Measurements from ENCODE around the gene PHF13. TPM values are rescaled to one million over a fixed set of nuclear protein-coding genes. Genes with fewer than 3 reads are reported as not detected.

PHF13 gene
- total and polyA plus RNA-seq, 5 donors from 2014 or later, result 4.7 to 7.5 (median 5.6) TPM

DNA sequence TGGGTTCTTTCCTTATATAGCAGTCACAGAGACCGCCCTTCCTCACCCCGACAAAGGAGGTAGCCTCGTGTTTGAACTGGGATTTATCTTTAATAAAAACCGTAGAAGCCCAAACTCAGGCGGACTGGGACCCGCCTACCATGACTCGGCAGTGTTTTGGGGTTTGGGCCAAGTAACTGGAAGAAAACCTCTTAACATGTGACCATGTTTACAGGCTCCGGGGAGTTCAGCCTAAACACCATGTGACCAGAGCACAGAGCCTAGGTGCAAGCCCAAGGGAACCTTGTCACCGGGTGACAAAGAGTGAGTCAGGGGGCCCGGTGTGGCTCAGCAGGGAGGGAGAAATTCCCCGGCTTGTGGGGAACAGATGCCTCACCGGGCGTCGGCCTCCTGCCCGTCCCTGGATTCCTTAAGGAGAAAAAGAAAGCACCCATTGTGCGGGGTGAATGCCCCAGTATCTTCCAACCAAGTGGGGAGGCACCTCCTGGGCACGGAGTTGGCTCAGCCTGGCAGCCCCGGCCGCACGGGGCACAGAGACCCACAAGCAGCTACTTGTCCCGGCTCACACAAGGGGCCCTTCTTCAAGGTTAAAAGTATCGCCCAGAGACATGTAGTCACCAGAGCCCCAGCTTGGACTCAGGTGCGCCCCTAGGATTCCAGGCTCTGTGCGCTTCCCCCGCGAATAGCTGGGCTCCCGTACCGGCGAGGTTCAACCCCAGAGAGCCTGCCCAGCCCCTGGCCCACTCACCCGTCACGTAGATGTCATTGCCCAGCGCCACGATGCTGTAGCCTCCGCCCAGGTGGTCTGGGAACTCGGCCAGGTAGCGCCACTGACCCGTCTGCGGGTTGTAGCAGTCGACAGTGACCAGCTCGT is 12.2 kb upstream of the PHF13 start:
- ATAC-seq (ENCODE audit: low read depth in 2 of 2), result peak; percentile 40 to 48
- Mint-ChIP-seq H3K9me3 (no peaks in the 10 kb centered on the region), H3K4me1 (peaks cover 8 to 51% (median 16%) of the 10 kb centered on the region in 4 donors), H3K27ac (peak overlapping the region; percentile 93 to 96 (median 94)), H3K36me3 (peaks cover 3% of the 10 kb centered on the region), H3K4me3 (peak overlapping the region; percentile 98), H3K27me3 (peaks cover 3% of the 10 kb centered on the region)
- Histone ChIP-seq H3K27me3 (ENCODE audit: control insufficient read depth, insufficient read depth, low read length) (no peaks in the 10 kb centered on the region), H3K9me3 (ENCODE audit: control insufficient read depth in 2 of 2, low read length in 2 of 2) (no peaks in the 10 kb centered on the region), H3K27ac (ENCODE audit: insufficient read depth, low read length, poor library complexity, severe bottlenecking) (peak overlapping the region; percentile 90), H3K4me3 (ENCODE audit: low read depth, low read length) (peak overlapping the region; percentile 91), H3K36me3 (ENCODE audit: control insufficient read depth, insufficient read depth, low read length) (peaks cover 19% of the 10 kb centered on the region), H3K4me1 (ENCODE audit: control insufficient read depth, insufficient read depth, low read length, poor library complexity, severe bottlenecking) (peaks cover 56% of the 10 kb centered on the region)
- peak; percentile 51 to 89 (median 55) for DNase-seq

DNA sequence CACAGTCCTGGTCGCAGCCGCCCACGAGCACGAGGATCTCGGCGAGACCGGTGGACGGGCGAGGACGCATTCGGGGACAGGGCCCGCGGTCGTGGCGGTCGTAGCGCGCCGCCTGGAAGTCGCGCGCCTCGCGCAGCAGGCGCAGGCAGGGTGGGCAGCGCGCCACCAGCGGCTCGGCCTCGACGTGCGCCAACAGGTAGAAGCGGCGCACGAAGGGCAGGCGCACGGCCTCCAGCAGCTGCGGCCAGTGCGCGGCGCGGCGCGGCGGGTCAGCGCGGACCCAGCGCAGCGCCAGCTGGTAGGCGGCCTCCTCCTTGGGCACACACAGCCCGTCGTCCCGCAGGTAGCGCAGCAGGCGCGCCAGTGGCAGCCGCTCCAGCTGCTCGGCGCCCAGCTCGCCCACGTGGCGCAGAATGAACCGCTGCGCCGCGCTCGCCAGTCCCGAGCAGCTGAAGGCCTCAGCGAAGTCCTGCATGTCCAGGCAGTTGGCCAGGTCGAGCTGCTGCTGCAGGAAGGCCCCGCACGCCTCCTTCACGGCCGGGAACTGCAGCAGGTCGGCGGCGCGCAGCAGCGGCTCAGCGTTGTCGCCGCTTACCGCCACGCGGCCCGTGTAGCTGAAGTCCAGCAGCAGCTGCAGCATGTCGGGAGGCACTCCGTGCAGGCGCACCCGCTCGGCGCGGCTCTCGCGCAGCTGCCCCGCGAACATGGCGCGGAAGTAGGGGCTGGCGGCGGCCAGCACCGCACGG is 11.4 kb upstream of the PHF13 start:
- Mint-ChIP-seq H3K4me3 (peak overlapping the region; percentile 98), H3K9me3 (no peaks in the 10 kb centered on the region), H3K27ac (peak overlapping the region in 2 of 3 donors; percentile 93 to 94), H3K27me3 (no peaks in the 10 kb centered on the region), H3K4me1 (peaks cover 8 to 44% (median 16%) of the 10 kb centered on the region in 4 donors), H3K36me3 (no peaks in the 10 kb centered on the region)
- H3K9me3 ChIP-seq (ENCODE audit: control insufficient read depth in 2 of 2, low read length in 2 of 2), result no peaks in the 10 kb centered on the region
- peak; percentile 13 to 55 (median 26) for DNase-seq
- ATAC-seq (ENCODE audit: low read depth in 2 of 2), result peak; percentile 31 to 32
- peak overlapping the region; percentile 91 for H3K4me3 ChIP-seq (ENCODE audit: low read depth, low read length)
- H3K4me1 ChIP-seq (ENCODE audit: control insufficient read depth, insufficient read depth, low read length, poor library complexity, severe bottlenecking), result peaks cover 50% of the 10 kb centered on the region
- no peaks in the 10 kb centered on the region for H3K27me3 ChIP-seq (ENCODE audit: control insufficient read depth, insufficient read depth, low read length)
- peak overlapping the region; percentile 90 for H3K27ac ChIP-seq (ENCODE audit: insufficient read depth, low read length, poor library complexity, severe bottlenecking)
- H3K36me3 ChIP-seq (ENCODE audit: control insufficient read depth, insufficient read depth, low read length), result peaks cover 11% of the 10 kb centered on the region

DNA sequence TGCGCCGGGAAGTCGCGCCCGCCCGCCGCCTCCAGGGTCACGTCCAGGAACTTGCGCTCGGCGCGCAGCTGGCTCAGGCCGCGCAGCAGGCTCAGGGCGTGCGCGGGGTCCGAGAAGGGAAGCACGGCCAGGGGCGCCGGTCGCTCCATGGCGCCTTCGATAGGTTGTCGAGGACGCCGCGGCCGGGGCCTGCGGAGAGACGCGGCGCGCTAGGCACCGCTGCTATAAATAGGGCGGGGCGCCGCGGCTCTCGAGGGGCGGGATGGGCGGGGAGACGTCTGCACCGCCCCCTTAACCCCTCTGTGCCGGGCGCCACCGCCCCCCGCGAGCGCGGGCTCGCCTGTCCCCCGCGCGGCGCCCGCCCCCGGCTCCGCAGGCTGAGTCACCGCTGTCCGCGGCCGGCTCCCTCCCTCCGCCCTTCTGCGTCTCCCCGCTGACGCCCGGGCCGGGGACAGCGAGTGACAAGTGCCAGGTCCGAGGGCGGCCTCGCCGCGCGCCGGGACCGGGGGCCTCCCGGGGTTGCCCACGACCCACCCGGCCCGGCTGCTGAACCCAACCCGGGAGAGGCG is 10.8 kb upstream of the PHF13 start, which contains the start of gene KLHL21:
Gene KLHL21, minus strand, starts transcription at position 201 of the 569 bp plus-strand sequence. Its CDS starts 52 bp downstream, at position 149.
- H3K9me3 Mint-ChIP-seq, result no peaks in the 10 kb centered on the region
- ATAC-seq (ENCODE audit: low read depth in 2 of 2), result peak; percentile 64 to 66
- peak within 1 kb of the TSS; percentile 98 for H3K4me3 Mint-ChIP-seq
- Histone ChIP-seq H3K4me3 (ENCODE audit: low read depth, low read length) (peak within 1 kb of the TSS; percentile 91), H3K27ac (ENCODE audit: insufficient read depth, low read length, poor library complexity, severe bottlenecking) (peak within 1 kb of the TSS; percentile 90), H3K36me3 (ENCODE audit: control insufficient read depth, insufficient read depth, low read length) (peaks cover 4% of the 10 kb centered on the region), H3K9me3 (ENCODE audit: control insufficient read depth in 2 of 2, low read length in 2 of 2) (no peaks in the 10 kb centered on the region), H3K27me3 (ENCODE audit: control insufficient read depth, insufficient read depth, low read length) (no peaks in the 10 kb centered on the region), H3K4me1 (ENCODE audit: control insufficient read depth, insufficient read depth, low read length, poor library complexity, severe bottlenecking) (peaks cover 43% of the 10 kb centered on the region)
- no peaks in the 10 kb centered on the region for H3K27me3 Mint-ChIP-seq
- peaks cover 8 to 38% (median 16%) of the 10 kb centered on the region in 4 donors for H3K4me1 Mint-ChIP-seq
- DNase-seq, result peak; percentile 77 to 90 (median 79)
- peak within 1 kb of the TSS; percentile 95 to 96 (median 96) for H3K27ac Mint-ChIP-seq
- no peaks in the 10 kb centered on the region for H3K36me3 Mint-ChIP-seq

DNA sequence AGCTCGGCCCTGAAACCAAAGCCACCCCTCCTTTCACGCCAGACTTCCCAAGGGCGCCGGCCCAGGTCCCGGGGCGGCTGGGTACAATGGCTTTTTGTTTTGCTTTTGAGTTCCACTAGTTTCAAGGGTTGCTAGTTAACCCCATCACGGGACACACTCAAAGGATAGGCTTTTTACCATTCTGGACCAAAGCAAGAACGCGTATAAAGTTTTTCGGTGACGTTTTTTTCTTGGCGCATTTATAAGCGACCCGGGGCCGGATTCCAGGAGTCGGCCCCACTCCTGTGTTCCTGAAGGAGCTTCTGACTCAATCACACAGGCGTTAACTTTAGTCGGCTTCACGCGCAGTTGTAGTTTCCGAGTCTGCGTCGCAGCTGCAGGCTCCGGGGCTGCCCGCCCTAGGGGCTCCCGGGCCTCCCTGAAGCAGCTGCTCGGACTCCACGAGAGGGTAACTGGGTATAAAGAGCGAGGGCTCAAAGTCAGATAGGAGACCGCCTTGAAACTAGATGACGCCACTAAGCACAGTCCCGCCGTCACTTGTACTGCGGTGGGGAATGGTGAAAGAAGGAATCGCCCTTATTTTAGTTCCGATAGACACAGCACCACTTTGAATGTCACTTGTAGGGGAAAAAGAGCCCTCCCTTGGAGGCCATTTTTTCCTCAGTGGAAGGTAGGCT is 10.2 kb upstream of the PHF13 start:
- ATAC-seq (ENCODE audit: low read depth in 2 of 2), result peak; percentile 33 to 37
- H3K4me3 Mint-ChIP-seq, result peak overlapping the region; percentile 90 to 98 (median 94)
- no peaks in the 10 kb centered on the region for H3K27me3 ChIP-seq (ENCODE audit: control insufficient read depth, insufficient read depth, low read length)
- no peaks in the 10 kb centered on the region for H3K27me3 Mint-ChIP-seq
- peaks cover 8 to 34% (median 16%) of the 10 kb centered on the region in 4 donors for H3K4me1 Mint-ChIP-seq
- no peaks in the 10 kb centered on the region for H3K36me3 Mint-ChIP-seq
- no peaks in the 10 kb centered on the region for H3K9me3 Mint-ChIP-seq
- H3K4me3 ChIP-seq (ENCODE audit: low read depth, low read length), result peak overlapping the region; percentile 83
- H3K4me1 ChIP-seq (ENCODE audit: control insufficient read depth, insufficient read depth, low read length, poor library complexity, severe bottlenecking), result peaks cover 37% of the 10 kb centered on the region
- DNase-seq, result peak; percentile 38 to 73 (median 69)
- no peaks in the 10 kb centered on the region for H3K36me3 ChIP-seq (ENCODE audit: control insufficient read depth, insufficient read depth, low read length)
- peak overlapping the region; percentile 95 to 96 (median 96) for H3K27ac Mint-ChIP-seq
- no peaks in the 10 kb centered on the region for H3K9me3 ChIP-seq (ENCODE audit: control insufficient read depth in 2 of 2, low read length in 2 of 2)
- H3K27ac ChIP-seq (ENCODE audit: insufficient read depth, low read length, poor library complexity, severe bottlenecking), result peak overlapping the region; percentile 90

DNA sequence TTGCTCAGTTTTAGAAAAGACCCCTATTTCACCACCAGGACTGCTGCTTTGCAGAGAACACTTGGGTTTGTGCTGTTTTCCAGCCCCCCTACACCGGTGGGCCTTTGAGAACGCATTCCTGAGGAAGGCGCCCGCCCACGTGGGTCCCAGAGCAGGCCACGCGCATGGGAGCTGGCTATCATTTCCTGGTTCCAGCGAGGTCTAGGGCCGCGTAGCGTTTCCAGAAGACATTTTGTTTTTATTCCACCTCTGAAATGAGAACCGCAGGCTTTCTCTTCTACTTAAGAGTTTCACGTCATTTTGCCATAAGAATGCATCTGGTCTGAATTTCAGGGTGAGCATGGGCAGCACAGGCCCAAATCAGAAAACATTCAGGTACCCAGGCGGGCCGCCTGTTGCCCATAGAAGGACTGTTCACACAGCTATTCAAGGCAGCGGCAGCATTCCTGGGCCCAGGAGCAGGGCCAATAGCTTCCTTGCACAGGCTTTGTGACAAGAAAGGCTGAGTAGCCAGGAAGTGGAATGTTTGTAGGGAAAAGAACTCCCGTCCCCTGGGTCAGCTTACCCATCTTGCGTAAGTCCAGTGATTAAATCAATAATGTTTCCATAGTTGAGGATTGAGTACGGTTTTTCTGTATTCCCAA is 9.5 kb upstream of the PHF13 start:
- Mint-ChIP-seq H3K4me3 (peak overlapping the region; percentile 90 to 98 (median 94)), H3K9me3 (no peaks in the 10 kb centered on the region), H3K36me3 (no peaks in the 10 kb centered on the region), H3K27ac (peak overlapping the region; percentile 95 to 96 (median 96)), H3K27me3 (no peaks in the 10 kb centered on the region), H3K4me1 (peaks cover 7 to 29% (median 15%) of the 10 kb centered on the region in 4 donors)
- ATAC-seq (ENCODE audit: low read depth in 2 of 2) (no peak), DNase-seq (peak in 1 of 3 donors; percentile 10)
- Histone ChIP-seq H3K36me3 (ENCODE audit: control insufficient read depth, insufficient read depth, low read length) (no peaks in the 10 kb centered on the region), H3K27ac (ENCODE audit: insufficient read depth, low read length, poor library complexity, severe bottlenecking) (peak overlapping the region; percentile 90), H3K4me1 (ENCODE audit: control insufficient read depth, insufficient read depth, low read length, poor library complexity, severe bottlenecking) (peaks cover 30% of the 10 kb centered on the region), H3K9me3 (ENCODE audit: control insufficient read depth in 2 of 2, low read length in 2 of 2) (no peaks in the 10 kb centered on the region), H3K4me3 (ENCODE audit: low read depth, low read length) (peak overlapping the region; percentile 83), H3K27me3 (ENCODE audit: control insufficient read depth, insufficient read depth, low read length) (no peaks in the 10 kb centered on the region)

DNA sequence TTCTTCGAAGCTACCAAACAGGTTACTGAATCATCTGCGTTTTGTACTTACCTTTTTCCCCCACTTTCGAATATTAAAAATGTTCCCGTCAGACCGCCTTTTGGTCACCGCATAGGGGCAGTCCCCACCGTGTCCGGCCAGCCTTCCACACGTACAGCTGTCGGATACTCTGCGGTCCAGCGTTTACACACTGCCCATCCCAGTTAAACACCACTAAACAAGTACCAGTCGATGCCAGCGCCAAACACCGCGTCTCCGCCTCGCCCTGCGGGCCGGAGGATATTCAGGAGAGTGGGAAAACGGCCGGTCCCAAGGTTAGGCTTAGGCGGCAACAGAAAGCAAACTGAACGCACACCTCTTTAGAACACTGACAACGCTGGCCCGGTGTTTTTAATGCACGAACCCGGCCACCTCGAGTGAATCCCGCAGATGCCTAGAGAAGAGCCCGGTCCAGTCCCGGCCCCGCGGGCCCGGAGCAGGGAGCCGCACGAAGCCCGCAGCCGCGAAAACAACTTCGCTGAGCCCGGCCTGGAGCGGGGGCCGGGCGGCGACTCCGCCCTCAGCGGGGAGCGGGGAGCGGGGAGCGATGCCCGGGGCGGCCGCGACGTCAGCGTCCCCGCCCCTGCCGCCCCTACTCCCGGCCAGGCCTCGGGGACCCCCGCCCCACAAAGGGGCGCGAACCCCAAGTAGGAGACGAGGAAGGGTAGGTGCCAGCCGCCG is 730 bp upstream of the PHF13 start:
- no peaks in the 10 kb centered on the region for H3K36me3 ChIP-seq (ENCODE audit: control insufficient read depth, insufficient read depth, low read length)
- peak in 1 of 3 donors; percentile 8 for DNase-seq
- peaks cover 0 to 33% (median 20%) of the 10 kb centered on the region in 4 donors for H3K4me1 Mint-ChIP-seq
- peak overlapping the region; percentile 71 for H3K27ac ChIP-seq (ENCODE audit: insufficient read depth, low read length, poor library complexity, severe bottlenecking)
- peaks cover 16% of the 10 kb centered on the region for H3K4me1 ChIP-seq (ENCODE audit: control insufficient read depth, insufficient read depth, low read length, poor library complexity, severe bottlenecking)
- H3K4me3 Mint-ChIP-seq, result peak overlapping the region; percentile 94 to 99 (median 94)
- ATAC-seq (ENCODE audit: low read depth in 2 of 2), result no peak
- H3K36me3 Mint-ChIP-seq, result peaks cover 3% of the 10 kb centered on the region
- H3K27ac Mint-ChIP-seq, result peak overlapping the region; percentile 76 to 96 (median 95)
- peak overlapping the region; percentile 79 for H3K4me3 ChIP-seq (ENCODE audit: low read depth, low read length)
- H3K9me3 Mint-ChIP-seq, result no peaks in the 10 kb centered on the region
- H3K9me3 ChIP-seq (ENCODE audit: control insufficient read depth in 2 of 2, low read length in 2 of 2), result no peaks in the 10 kb centered on the region
- H3K27me3 Mint-ChIP-seq, result no peaks in the 10 kb centered on the region
- no peaks in the 10 kb centered on the region for H3K27me3 ChIP-seq (ENCODE audit: control insufficient read depth, insufficient read depth, low read length)
